Measurements from ENCODE around the gene MRPL52.

DNA sequence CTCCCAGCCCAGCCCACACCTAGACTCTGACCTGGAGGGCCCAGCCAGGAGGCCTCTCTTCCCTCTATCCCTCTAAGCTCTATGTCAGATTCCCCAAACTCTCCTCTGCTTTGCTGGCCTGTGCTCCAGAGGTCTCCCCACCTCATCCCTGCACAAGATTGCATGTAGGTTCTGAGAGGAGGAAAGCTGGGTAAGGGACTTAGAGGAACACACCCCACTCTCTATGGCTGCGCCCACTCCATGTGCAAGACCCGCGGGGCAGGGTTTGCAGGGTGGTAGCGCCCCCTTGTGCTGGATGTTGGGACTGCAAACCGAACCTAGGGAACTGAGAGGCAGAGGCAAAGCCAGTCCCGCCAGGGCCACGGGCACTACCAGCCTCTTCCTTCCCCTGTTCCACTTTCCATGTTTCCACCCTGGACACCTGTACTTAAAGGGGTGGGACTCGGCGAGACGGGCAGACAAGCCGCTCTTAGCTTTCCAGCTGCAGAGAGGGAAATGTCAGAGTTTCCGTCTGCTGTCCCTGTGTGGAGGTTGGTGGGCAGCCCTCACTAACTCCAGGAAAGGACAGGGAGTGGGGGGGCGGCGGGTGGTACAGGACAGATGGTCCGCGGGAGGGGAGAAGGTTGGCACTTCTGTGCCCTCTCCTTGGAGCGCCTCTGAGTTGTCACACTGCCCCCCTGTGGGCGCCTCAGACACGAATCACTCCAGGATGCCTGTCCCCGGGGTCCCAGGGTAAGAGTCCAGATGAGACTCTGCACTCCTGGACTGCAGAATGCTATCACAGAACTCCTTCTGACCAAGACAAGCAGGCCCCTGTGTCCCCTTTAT lies 23.5 kb downstream of the MRPL52 start:
- TF ChIP-seq, protein P1, sequence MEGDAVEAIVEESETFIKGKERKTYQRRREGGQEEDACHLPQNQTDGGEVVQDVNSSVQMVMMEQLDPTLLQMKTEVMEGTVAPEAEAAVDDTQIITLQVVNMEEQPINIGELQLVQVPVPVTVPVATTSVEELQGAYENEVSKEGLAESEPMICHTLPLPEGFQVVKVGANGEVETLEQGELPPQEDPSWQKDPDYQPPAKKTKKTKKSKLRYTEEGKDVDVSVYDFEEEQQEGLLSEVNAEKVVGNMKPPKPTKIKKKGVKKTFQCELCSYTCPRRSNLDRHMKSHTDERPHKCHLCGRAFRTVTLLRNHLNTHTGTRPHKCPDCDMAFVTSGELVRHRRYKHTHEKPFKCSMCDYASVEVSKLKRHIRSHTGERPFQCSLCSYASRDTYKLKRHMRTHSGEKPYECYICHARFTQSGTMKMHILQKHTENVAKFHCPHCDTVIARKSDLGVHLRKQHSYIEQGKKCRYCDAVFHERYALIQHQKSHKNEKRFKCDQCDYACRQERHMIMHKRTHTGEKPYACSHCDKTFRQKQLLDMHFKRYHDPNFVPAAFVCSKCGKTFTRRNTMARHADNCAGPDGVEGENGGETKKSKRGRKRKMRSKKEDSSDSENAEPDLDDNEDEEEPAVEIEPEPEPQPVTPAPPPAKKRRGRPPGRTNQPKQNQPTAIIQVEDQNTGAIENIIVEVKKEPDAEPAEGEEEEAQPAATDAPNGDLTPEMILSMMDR (IDR thresholded peaks at IDR 0.05): peak; percentile 88 to 98 (median 98)
- TF ChIP-seq POLR2A (IDR thresholded peaks at IDR 0.05): no peak

Measured in Peyer's patch (tissue), 4 donors.